HL-60 (cell line): ENCODE results near the gene DEFB113.

Experiments used
- DNase-seq, 2 experiments: peaks; one replicate each; pipeline ENCODE4 v3.0.0-alpha.2; 2010 to 2020; ENCODE audit warnings: low read depth in 1 of 2, low spot score in 1 of 2
- H3K27ac ChIP-seq: fragments of 250-450 bp; sonication (Bioruptor Pico); replicated peaks from 2 replicates; pipeline ENCODE4 v1.5.1; 2020; ENCODE audit warnings: mild to moderate bottlenecking, moderate library complexity
- H3K27me3 ChIP-seq: fragments of 250-450 bp; sonication (Bioruptor Pico); 2 replicates; pipeline ENCODE4 v1.5.1; 2021; ENCODE audit warnings: mild to moderate bottlenecking, moderate library complexity; ENCODE audit not compliant: insufficient read depth, poor library complexity, severe bottlenecking
- H3K4me3 ChIP-seq: replicated peaks from 2 replicates; pipeline ENCODE4 v1.5.1; 2011; ENCODE audit warnings: mild to moderate bottlenecking, control low read depth, low read length; ENCODE audit not compliant: insufficient read depth
- GABPA ChIP-seq: IDR thresholded peaks from 2 replicates; pipeline ENCODE4 v1.6.1; 2012; ENCODE audit warnings: low read depth
- POLR2AphosphoS5 ChIP-seq: IDR thresholded peaks from 2 replicates; pipeline ENCODE4 v1.6.1; 2012; ENCODE audit warnings: low read depth
- SPI1 ChIP-seq: IDR thresholded peaks from 2 replicates; pipeline ENCODE4 v1.6.1; 2012; ENCODE audit warnings: low read depth, mild to moderate bottlenecking, borderline replicate concordance
- TF ChIP-seq, protein P1 (sequence below): IDR thresholded peaks from 2 replicates; pipeline ENCODE4 v1.6.1; 2012; ENCODE audit warnings: low read depth; ENCODE audit not compliant: insufficient replicate concordance
- TF ChIP-seq, protein P2 (sequence below): IDR thresholded peaks from one replicate; pipeline ENCODE4 v1.5.1; 2011; ENCODE audit warnings: low read length, control low read depth, inconsistent platforms; ENCODE audit not compliant: insufficient read depth

DEFB113 gene

GRCh38 chr6:49937811-49938210 is 31.6 kb downstream of the DEFB113 start:
- Histone ChIP-seq H3K4me3 (no peak overlapping the region), H3K27ac (no peak overlapping the region), H3K27me3 (no peaks in the 10 kb centered on the region)
- TF ChIP-seq, protein P1, sequence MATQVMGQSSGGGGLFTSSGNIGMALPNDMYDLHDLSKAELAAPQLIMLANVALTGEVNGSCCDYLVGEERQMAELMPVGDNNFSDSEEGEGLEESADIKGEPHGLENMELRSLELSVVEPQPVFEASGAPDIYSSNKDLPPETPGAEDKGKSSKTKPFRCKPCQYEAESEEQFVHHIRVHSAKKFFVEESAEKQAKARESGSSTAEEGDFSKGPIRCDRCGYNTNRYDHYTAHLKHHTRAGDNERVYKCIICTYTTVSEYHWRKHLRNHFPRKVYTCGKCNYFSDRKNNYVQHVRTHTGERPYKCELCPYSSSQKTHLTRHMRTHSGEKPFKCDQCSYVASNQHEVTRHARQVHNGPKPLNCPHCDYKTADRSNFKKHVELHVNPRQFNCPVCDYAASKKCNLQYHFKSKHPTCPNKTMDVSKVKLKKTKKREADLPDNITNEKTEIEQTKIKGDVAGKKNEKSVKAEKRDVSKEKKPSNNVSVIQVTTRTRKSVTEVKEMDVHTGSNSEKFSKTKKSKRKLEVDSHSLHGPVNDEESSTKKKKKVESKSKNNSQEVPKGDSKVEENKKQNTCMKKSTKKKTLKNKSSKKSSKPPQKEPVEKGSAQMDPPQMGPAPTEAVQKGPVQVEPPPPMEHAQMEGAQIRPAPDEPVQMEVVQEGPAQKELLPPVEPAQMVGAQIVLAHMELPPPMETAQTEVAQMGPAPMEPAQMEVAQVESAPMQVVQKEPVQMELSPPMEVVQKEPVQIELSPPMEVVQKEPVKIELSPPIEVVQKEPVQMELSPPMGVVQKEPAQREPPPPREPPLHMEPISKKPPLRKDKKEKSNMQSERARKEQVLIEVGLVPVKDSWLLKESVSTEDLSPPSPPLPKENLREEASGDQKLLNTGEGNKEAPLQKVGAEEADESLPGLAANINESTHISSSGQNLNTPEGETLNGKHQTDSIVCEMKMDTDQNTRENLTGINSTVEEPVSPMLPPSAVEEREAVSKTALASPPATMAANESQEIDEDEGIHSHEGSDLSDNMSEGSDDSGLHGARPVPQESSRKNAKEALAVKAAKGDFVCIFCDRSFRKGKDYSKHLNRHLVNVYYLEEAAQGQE = no peak
- TF ChIP-seq, protein P2, sequence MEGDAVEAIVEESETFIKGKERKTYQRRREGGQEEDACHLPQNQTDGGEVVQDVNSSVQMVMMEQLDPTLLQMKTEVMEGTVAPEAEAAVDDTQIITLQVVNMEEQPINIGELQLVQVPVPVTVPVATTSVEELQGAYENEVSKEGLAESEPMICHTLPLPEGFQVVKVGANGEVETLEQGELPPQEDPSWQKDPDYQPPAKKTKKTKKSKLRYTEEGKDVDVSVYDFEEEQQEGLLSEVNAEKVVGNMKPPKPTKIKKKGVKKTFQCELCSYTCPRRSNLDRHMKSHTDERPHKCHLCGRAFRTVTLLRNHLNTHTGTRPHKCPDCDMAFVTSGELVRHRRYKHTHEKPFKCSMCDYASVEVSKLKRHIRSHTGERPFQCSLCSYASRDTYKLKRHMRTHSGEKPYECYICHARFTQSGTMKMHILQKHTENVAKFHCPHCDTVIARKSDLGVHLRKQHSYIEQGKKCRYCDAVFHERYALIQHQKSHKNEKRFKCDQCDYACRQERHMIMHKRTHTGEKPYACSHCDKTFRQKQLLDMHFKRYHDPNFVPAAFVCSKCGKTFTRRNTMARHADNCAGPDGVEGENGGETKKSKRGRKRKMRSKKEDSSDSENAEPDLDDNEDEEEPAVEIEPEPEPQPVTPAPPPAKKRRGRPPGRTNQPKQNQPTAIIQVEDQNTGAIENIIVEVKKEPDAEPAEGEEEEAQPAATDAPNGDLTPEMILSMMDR = no peak
- TF ChIP-seq SPI1 (no peak), POLR2AphosphoS5 (no peak), GABPA (no peak)
- DNase-seq = no peak

GRCh38 chr6:49937017-49937416 is 32.4 kb downstream of the DEFB113 start:
- no peaks in the 10 kb centered on the region for H3K27me3 ChIP-seq
- no peak overlapping the region for H3K27ac ChIP-seq
- TF ChIP-seq, protein P1 = no peak
- no peak for TF ChIP-seq GABPA
- TF ChIP-seq SPI1 = no peak
- TF ChIP-seq POLR2AphosphoS5 = no peak
- TF ChIP-seq, protein P2 = no peak
- H3K4me3 ChIP-seq = no peak overlapping the region
- no peak for DNase-seq

DNA sequence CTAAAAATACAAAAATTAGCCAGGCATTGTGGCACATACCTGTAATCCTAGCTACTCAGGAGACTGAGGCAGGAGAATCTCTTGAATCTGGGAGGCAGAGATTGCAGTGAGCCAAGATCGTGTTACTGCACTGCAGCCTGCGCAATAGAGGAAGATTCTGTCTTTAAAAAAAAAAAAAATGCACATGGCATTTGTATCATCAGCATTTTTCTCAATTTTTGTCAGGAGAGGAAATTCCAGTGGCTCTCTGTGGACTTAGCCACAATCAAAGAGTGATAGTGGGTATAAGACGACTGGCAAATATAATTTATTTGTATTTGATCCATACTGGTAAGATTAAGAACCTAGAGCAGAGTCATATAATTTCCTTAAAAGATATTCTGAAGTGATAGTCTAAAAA is 34.0 kb downstream of the DEFB113 start:
- no peak overlapping the region for H3K4me3 ChIP-seq
- no peak overlapping the region for H3K27ac ChIP-seq
- no peak for DNase-seq
- no peaks in the 10 kb centered on the region for H3K27me3 ChIP-seq
- no peak for TF ChIP-seq POLR2AphosphoS5
- TF ChIP-seq GABPA = no peak
- TF ChIP-seq, protein P1 = no peak
- no peak for TF ChIP-seq SPI1
- TF ChIP-seq, protein P2 = no peak
